H9 (cell line): ENCODE data around the gene ACAP3. TPM values are rescaled to one million over a fixed set of nuclear protein-coding genes. Genes with fewer than 3 reads are reported as not detected.
A peak's percentile ranks its signal among the peaks of the same experiment; 100 is the strongest.

ENCODE experiments used
- DNase-seq: peaks from one replicate; pipeline ENCODE4 v3.0.0-alpha.2; 2017
- H2AFZ ChIP-seq: one replicate; pipeline ENCODE4 v1.6.1; 2013; ENCODE audit warnings: mild to moderate bottlenecking, low read length, control low read depth, moderate library complexity
- H2AK5ac ChIP-seq: 2 replicates; pipeline ENCODE4 v1.6.1; 2013; ENCODE audit warnings: low read length, control low read depth, mixed read lengths; ENCODE audit not compliant: insufficient read length
- H2BK120ac ChIP-seq: one replicate; pipeline ENCODE4 v1.6.1; 2013; ENCODE audit warnings: low read depth, mild to moderate bottlenecking, low read length, control low read depth, inconsistent platforms; ENCODE audit not compliant: poor library complexity, severe bottlenecking
- H2BK12ac ChIP-seq: 2 replicates; pipeline ENCODE4 v1.6.1; 2013; ENCODE audit warnings: low read length, control low read depth, mixed read lengths, low read depth; ENCODE audit not compliant: insufficient read length
- H2BK15ac ChIP-seq: 2 replicates; pipeline ENCODE4 v1.6.1; 2013; ENCODE audit warnings: low read depth, low read length, control low read depth
- H2BK20ac ChIP-seq: one replicate; pipeline ENCODE4 v1.6.1; 2013; ENCODE audit warnings: low read depth, mild to moderate bottlenecking, low read length, control low read depth, inconsistent platforms; ENCODE audit not compliant: poor library complexity, severe bottlenecking
- H2BK5ac ChIP-seq: 2 replicates; pipeline ENCODE4 v1.6.1; 2013; ENCODE audit warnings: low read length, control low read depth, mixed read lengths; ENCODE audit not compliant: insufficient read length
- H3K14ac ChIP-seq: 2 replicates; pipeline ENCODE4 v1.6.1; 2013; ENCODE audit warnings: low read length, control low read depth; ENCODE audit not compliant: insufficient read depth
- H3K18ac ChIP-seq: 2 replicates; pipeline ENCODE4 v1.6.1; 2013; ENCODE audit warnings: low read depth, mild to moderate bottlenecking, mixed read lengths, low read length, control low read depth; ENCODE audit not compliant: insufficient read length
- H3K23ac ChIP-seq: 2 replicates; pipeline ENCODE4 v1.6.1; 2013; ENCODE audit warnings: low read length, control low read depth, mixed read lengths, low read depth; ENCODE audit not compliant: insufficient read length
- H3K23me2 ChIP-seq: 2 replicates; pipeline ENCODE4 v1.6.1; 2013; ENCODE audit warnings: low read depth, mild to moderate bottlenecking, mixed read lengths, low read length, control low read depth; ENCODE audit not compliant: insufficient read length, poor library complexity, severe bottlenecking
- H3K27ac ChIP-seq: 2 replicates; pipeline ENCODE4 v1.5.1; 2013; ENCODE audit warnings: low read length, control low read depth, mixed read lengths, low read depth; ENCODE audit not compliant: insufficient read length
- H3K27me3 ChIP-seq: 2 replicates; pipeline ENCODE4 v1.6.1; 2013; ENCODE audit warnings: low read length, control low read depth, inconsistent platforms; ENCODE audit not compliant: insufficient read depth
- H3K4ac ChIP-seq: 2 replicates; pipeline ENCODE4 v1.6.1; 2013; ENCODE audit warnings: low read depth, mild to moderate bottlenecking, control low read depth, inconsistent platforms, low read length, moderate library complexity
- H3K4me1 ChIP-seq: 2 replicates; pipeline ENCODE4 v1.6.1; 2013; ENCODE audit warnings: low read length, control low read depth, inconsistent platforms; ENCODE audit not compliant: insufficient read depth
- H3K4me2 ChIP-seq: 2 replicates; pipeline ENCODE4 v1.6.1; 2013; ENCODE audit warnings: low read length, control low read depth, mixed read lengths; ENCODE audit not compliant: insufficient read length, insufficient read depth
- H3K56ac ChIP-seq: 2 replicates; pipeline ENCODE4 v1.6.1; 2013; ENCODE audit warnings: low read depth, mild to moderate bottlenecking, mixed read lengths, low read length, control low read depth; ENCODE audit not compliant: insufficient read length
- H3K79me1 ChIP-seq: 2 replicates; pipeline ENCODE4 v1.6.1; 2013; ENCODE audit warnings: low read depth, mild to moderate bottlenecking, moderate library complexity, low read length, control low read depth, inconsistent platforms; ENCODE audit not compliant: insufficient read depth, poor library complexity, severe bottlenecking
- H3K79me2 ChIP-seq: 2 replicates; pipeline ENCODE4 v1.6.1; 2013; ENCODE audit warnings: low read length, control low read depth, inconsistent platforms; ENCODE audit not compliant: insufficient read depth
- H3K9ac ChIP-seq: 2 replicates; pipeline ENCODE4 v1.6.1; 2013; ENCODE audit warnings: low read length, control low read depth, mixed read lengths; ENCODE audit not compliant: insufficient read length; ENCODE audit errors: extremely low read depth
- H3K9me3 ChIP-seq: one replicate; pipeline ENCODE4 v1.6.1; 2013; ENCODE audit warnings: low read depth, low read length, inconsistent platforms; ENCODE audit not compliant: control insufficient read depth
- H3T11ph ChIP-seq: one replicate; pipeline ENCODE4 v1.6.1; 2013; ENCODE audit warnings: mild to moderate bottlenecking, low read length, control low read depth, inconsistent platforms
- H4K20me1 ChIP-seq: one replicate; pipeline ENCODE4 v1.6.1; 2013; ENCODE audit not compliant: control insufficient read depth, insufficient read length, insufficient read depth
- H4K5ac ChIP-seq: 2 replicates; pipeline ENCODE4 v1.6.1; 2013; ENCODE audit warnings: low read depth, mild to moderate bottlenecking, mixed read lengths, low read length, control low read depth; ENCODE audit not compliant: insufficient read length
- H4K8ac ChIP-seq: replicated peaks from 2 replicates; pipeline ENCODE4 v1.6.1; 2013; ENCODE audit warnings: low read length, control low read depth, mixed read lengths, low read depth; ENCODE audit not compliant: insufficient read length
- H4K91ac ChIP-seq: 2 replicates; pipeline ENCODE4 v1.6.1; 2013; ENCODE audit warnings: low read depth, mild to moderate bottlenecking, moderate library complexity, mixed read lengths, low read length, control low read depth; ENCODE audit not compliant: insufficient read length
- H3K27ac Mint-ChIP-seq, 3 experiments: 2 replicates in 2 of 3; 3 replicates in 1 of 3; pipeline ENCODE4 v1.8.0; 2020 to 2021; ENCODE audit warnings: mixed read lengths in 3 of 3, mild to moderate bottlenecking in 1 of 3, moderate library complexity in 1 of 3
- H3K27me3 Mint-ChIP-seq: 2 replicates; pipeline ENCODE4 v1.8.0; 2021; ENCODE audit warnings: low read depth, mild to moderate bottlenecking, moderate library complexity, mixed read lengths
- H3K36me3 Mint-ChIP-seq, 3 experiments: 2 replicates in 2 of 3; 3 replicates in 1 of 3; pipeline ENCODE4 v1.8.0; 2020 to 2021; ENCODE audit warnings: low read depth in 3 of 3, mixed read lengths in 3 of 3; ENCODE audit not compliant: insufficient read depth in 1 of 3
- H3K4me1 Mint-ChIP-seq, 2 experiments: 2 replicates each; pipeline ENCODE4 v1.8.0; 2020; ENCODE audit warnings: mixed read lengths in 2 of 2
- H3K4me3 Mint-ChIP-seq, 2 experiments: 2 replicates in 1 of 2; 3 replicates in 1 of 2; pipeline ENCODE4 v1.8.0; 2020 to 2021; ENCODE audit warnings: mild to moderate bottlenecking in 2 of 2, mixed read lengths in 2 of 2, moderate library complexity in 1 of 2
- H3K9me3 Mint-ChIP-seq, 2 experiments: 2 replicates in 1 of 2; 3 replicates in 1 of 2; pipeline ENCODE4 v1.8.0; 2020; ENCODE audit warnings: mild to moderate bottlenecking in 2 of 2, mixed read lengths in 2 of 2, moderate library complexity in 1 of 2
- CTCF ChIP-seq: fragments of 200-600 bp; sonication (generic); conservative IDR thresholded peaks from 3 replicates; pipeline ENCODE4 v1.8.0; 2021; ENCODE audit warnings: antibody characterized with exemption, mild to moderate bottlenecking
- WGBS: extraction: QIAGEN DNeasy Blood & Tissue Kit; methylation state at CpG from one replicate; pipeline ENCODE4 v1.1.7; 2013; ENCODE audit warnings: missing lambda C conversion rate, low lambda C conversion rate, mixed read lengths; ENCODE audit not compliant: insufficient read length; ENCODE audit errors: extremely low coverage; 5-methylcytosine and 5-hydroxymethylcytosine counted together
- total RNA-seq: library from RNA; stranded (reverse); gene quantifications from 2 replicates; pipeline ENCODE4 v1.2.1, GENCODE V29; 2021

The ACAP3 gene
- total RNA-seq, 1 experiment from 2014 or later: 41.4 TPM

GRCh38 chr1:1259540-1259939, 48.2 kb downstream of the ACAP3 start:
- no peak for DNase-seq
- no peaks in the 10 kb centered on the region for H4K20me1 ChIP-seq

More at GRCh38 chr1:1259540-1259939, 48.2 kb downstream of the ACAP3 start:
- H3K4me3 Mint-ChIP-seq: no peak overlapping the region; a peak in 1 of 5 replicates
- Histone ChIP-seq H3K79me2 (no peaks in the 10 kb centered on the region), H3K4me1 (no peaks in the 10 kb centered on the region), H2AFZ (no peak overlapping the region), H3K4ac (no peak overlapping the region), H3K14ac (no peak overlapping the region), H3K9me3 (no peaks in the 10 kb centered on the region), H3K23ac (no peak overlapping the region), H2BK5ac (no peak overlapping the region), H4K5ac (no peak overlapping the region), H2BK20ac (no peak overlapping the region), H2BK12ac (no peak overlapping the region), H3K9ac (no peak overlapping the region), H3K27ac (no peak overlapping the region), H3K23me2 (no peaks in the 10 kb centered on the region), H2BK15ac (no peak overlapping the region), H3T11ph (no peak overlapping the region), H2AK5ac (no peak overlapping the region), H4K91ac (no peak overlapping the region), H3K27me3 (no peaks in the 10 kb centered on the region), H3K18ac (no peak overlapping the region), H3K4me2 (no peak overlapping the region), H4K8ac (no peak overlapping the region), H3K79me1 (no peaks in the 10 kb centered on the region), H2BK120ac (no peak overlapping the region), H3K56ac (no peak overlapping the region)
- peaks cover 3% of the 10 kb centered on the region; the same call in 1 of the 2 replicates for H3K27me3 Mint-ChIP-seq
- TF ChIP-seq CTCF: no peak
- WGBS: no CpG with 5 or more reads among the region's 18 CpGs
- peaks cover 14 to 27% of the 10 kb centered on the region in 2 experiments for H3K4me1 Mint-ChIP-seq
- H3K27ac Mint-ChIP-seq: peak overlapping the region in 2 of 3 experiments; percentile 86 to 92; a peak in 6 of 7 replicates
- peaks cover 37 to 84% (median 69%) of the 10 kb centered on the region in 3 experiments; a peak in 6 of 7 replicates for H3K36me3 Mint-ChIP-seq
- no peaks in the 10 kb centered on the region; a peak in 2 of 5 replicates for H3K9me3 Mint-ChIP-seq
